Activated naive CD8-positive, alpha-beta T cell (primary cell): ENCODE results near the gene RBFOX2.

ENCODE experiments used
- H3K27ac Mint-ChIP-seq: one replicate; pipeline ENCODE4 v1.8.0; 2021; ENCODE audit warnings: mixed read lengths
- H3K27me3 Mint-ChIP-seq: one replicate; pipeline ENCODE4 v1.8.0; 2021; ENCODE audit warnings: mixed read lengths
- H3K36me3 Mint-ChIP-seq: one replicate; pipeline ENCODE4 v1.8.0; 2021; ENCODE audit warnings: mixed read lengths
- H3K4me1 Mint-ChIP-seq: one replicate; pipeline ENCODE4 v1.8.0; 2021; ENCODE audit warnings: low read depth, mixed read lengths
- H3K4me3 Mint-ChIP-seq: one replicate; pipeline ENCODE4 v1.8.0; 2021; ENCODE audit warnings: mild to moderate bottlenecking, mixed read lengths
- H3K9me3 Mint-ChIP-seq: one replicate; pipeline ENCODE4 v1.8.0; 2021; ENCODE audit warnings: low read depth, mixed read lengths

The RBFOX2 gene

GRCh38 chr22:35960854-35961253 is 67.8 kb downstream of the RBFOX2 start:
- H3K27me3 Mint-ChIP-seq, result peaks cover 2% of the 10 kb centered on the region
- no peaks in the 10 kb centered on the region for H3K4me1 Mint-ChIP-seq
- no peaks in the 10 kb centered on the region for H3K36me3 Mint-ChIP-seq
- no peak overlapping the region for H3K4me3 Mint-ChIP-seq
- H3K27ac Mint-ChIP-seq, result no peak overlapping the region
- H3K9me3 Mint-ChIP-seq, result no peaks in the 10 kb centered on the region

- Mint-ChIP-seq H3K4me3 (no peak overlapping the region), H3K36me3 (no peaks in the 10 kb centered on the region), H3K9me3 (no peaks in the 10 kb centered on the region), H3K4me1 (no peaks in the 10 kb centered on the region), H3K27me3 (peaks cover 2% of the 10 kb centered on the region), H3K27ac (no peak overlapping the region)
Observed at GRCh38 chr22:35959121-35959800, 69.4 kb downstream of the RBFOX2 start.

GRCh38 chr22:35958334-35958733 is 70.3 kb downstream of the RBFOX2 start:
- Mint-ChIP-seq H3K36me3 (no peaks in the 10 kb centered on the region), H3K27me3 (peaks cover 2% of the 10 kb centered on the region), H3K27ac (no peak overlapping the region), H3K4me1 (no peaks in the 10 kb centered on the region), H3K4me3 (no peak overlapping the region), H3K9me3 (no peaks in the 10 kb centered on the region)

GRCh38 chr22:35957589-35957988 is 71.0 kb downstream of the RBFOX2 start:
- Mint-ChIP-seq H3K27ac (no peak overlapping the region), H3K36me3 (no peaks in the 10 kb centered on the region), H3K4me1 (no peaks in the 10 kb centered on the region), H3K27me3 (peaks cover 2% of the 10 kb centered on the region), H3K4me3 (no peak overlapping the region), H3K9me3 (no peaks in the 10 kb centered on the region)

GRCh38 chr22:35956850-35957249 is 71.8 kb downstream of the RBFOX2 start:
- H3K9me3 Mint-ChIP-seq, result no peaks in the 10 kb centered on the region
- H3K36me3 Mint-ChIP-seq, result no peaks in the 10 kb centered on the region
- H3K27me3 Mint-ChIP-seq, result peaks cover 2% of the 10 kb centered on the region
- no peaks in the 10 kb centered on the region for H3K4me1 Mint-ChIP-seq
- H3K4me3 Mint-ChIP-seq, result no peak overlapping the region
- no peak overlapping the region for H3K27ac Mint-ChIP-seq

GRCh38 chr22:35955546-35955945 is 73.1 kb downstream of the RBFOX2 start:
- H3K9me3 Mint-ChIP-seq, result no peaks in the 10 kb centered on the region
- H3K4me3 Mint-ChIP-seq, result no peak overlapping the region
- no peak overlapping the region for H3K27ac Mint-ChIP-seq
- no peaks in the 10 kb centered on the region for H3K36me3 Mint-ChIP-seq
- H3K4me1 Mint-ChIP-seq, result no peaks in the 10 kb centered on the region
- H3K27me3 Mint-ChIP-seq, result peaks cover 2% of the 10 kb centered on the region

GRCh38 chr22:35952576-35952975 is 76.0 kb downstream of the RBFOX2 start:
- Mint-ChIP-seq H3K27me3 (no peaks in the 10 kb centered on the region), H3K9me3 (no peaks in the 10 kb centered on the region), H3K4me1 (no peaks in the 10 kb centered on the region), H3K27ac (no peak overlapping the region), H3K36me3 (no peaks in the 10 kb centered on the region), H3K4me3 (no peak overlapping the region)

GRCh38 chr22:35950262-35950661 is 78.4 kb downstream of the RBFOX2 start:
- no peak overlapping the region for H3K27ac Mint-ChIP-seq
- H3K4me3 Mint-ChIP-seq, result no peak overlapping the region
- H3K36me3 Mint-ChIP-seq, result no peaks in the 10 kb centered on the region
- no peaks in the 10 kb centered on the region for H3K9me3 Mint-ChIP-seq
- H3K27me3 Mint-ChIP-seq, result no peaks in the 10 kb centered on the region
- H3K4me1 Mint-ChIP-seq, result no peaks in the 10 kb centered on the region

- Mint-ChIP-seq H3K9me3 (no peaks in the 10 kb centered on the region), H3K27ac (no peak overlapping the region), H3K36me3 (no peaks in the 10 kb centered on the region), H3K27me3 (no peaks in the 10 kb centered on the region), H3K4me3 (no peak overlapping the region), H3K4me1 (no peaks in the 10 kb centered on the region)
Observed at GRCh38 chr22:35949243-35949642, 79.4 kb downstream of the RBFOX2 start.

- H3K9me3 Mint-ChIP-seq, result no peaks in the 10 kb centered on the region
- no peaks in the 10 kb centered on the region for H3K27me3 Mint-ChIP-seq
Observed at GRCh38 chr22:35947794-35948425, 80.7 kb downstream of the RBFOX2 start.

GRCh38 chr22:35944458-35944857 is 84.2 kb downstream of the RBFOX2 start:
- Mint-ChIP-seq H3K36me3 (no peaks in the 10 kb centered on the region), H3K27me3 (peaks cover 6% of the 10 kb centered on the region), H3K4me3 (no peak overlapping the region), H3K27ac (no peak overlapping the region), H3K9me3 (no peaks in the 10 kb centered on the region), H3K4me1 (no peaks in the 10 kb centered on the region)

More at GRCh38 chr22:35947794-35948425, 80.7 kb downstream of the RBFOX2 start:
- Mint-ChIP-seq H3K36me3 (no peaks in the 10 kb centered on the region), H3K4me3 (no peak overlapping the region), H3K27ac (no peak overlapping the region), H3K4me1 (no peaks in the 10 kb centered on the region)

- no peak overlapping the region for H3K4me3 Mint-ChIP-seq
- no peaks in the 10 kb centered on the region for H3K9me3 Mint-ChIP-seq
Observed at GRCh38 chr22:35940166-35940565, 88.5 kb downstream of the RBFOX2 start.

GRCh38 chr22:35938226-35938625 is 90.4 kb downstream of the RBFOX2 start:
- H3K27me3 Mint-ChIP-seq, result peaks cover 6% of the 10 kb centered on the region
- H3K36me3 Mint-ChIP-seq, result no peaks in the 10 kb centered on the region
- no peaks in the 10 kb centered on the region for H3K4me1 Mint-ChIP-seq
- H3K9me3 Mint-ChIP-seq, result no peaks in the 10 kb centered on the region
- H3K27ac Mint-ChIP-seq, result no peak overlapping the region
- no peak overlapping the region for H3K4me3 Mint-ChIP-seq

More at GRCh38 chr22:35940166-35940565, 88.5 kb downstream of the RBFOX2 start:
- Mint-ChIP-seq H3K27ac (no peak overlapping the region), H3K4me1 (no peaks in the 10 kb centered on the region), H3K36me3 (no peaks in the 10 kb centered on the region), H3K27me3 (peaks cover 6% of the 10 kb centered on the region)

- Mint-ChIP-seq H3K4me1 (no peaks in the 10 kb centered on the region), H3K9me3 (no peaks in the 10 kb centered on the region), H3K27me3 (no peaks in the 10 kb centered on the region), H3K36me3 (no peaks in the 10 kb centered on the region), H3K27ac (no peak overlapping the region), H3K4me3 (no peak overlapping the region)
Observed at GRCh38 chr22:35930933-35931332, 97.7 kb downstream of the RBFOX2 start.

GRCh38 chr22:35928285-35928798 is 100.3 kb downstream of the RBFOX2 start:
- Mint-ChIP-seq H3K27ac (no peak overlapping the region), H3K27me3 (no peaks in the 10 kb centered on the region), H3K4me3 (no peak overlapping the region), H3K9me3 (no peaks in the 10 kb centered on the region), H3K4me1 (no peaks in the 10 kb centered on the region), H3K36me3 (no peaks in the 10 kb centered on the region)

- Mint-ChIP-seq H3K27ac (no peak overlapping the region), H3K36me3 (no peaks in the 10 kb centered on the region), H3K27me3 (no peaks in the 10 kb centered on the region), H3K4me3 (no peak overlapping the region), H3K9me3 (no peaks in the 10 kb centered on the region), H3K4me1 (peaks cover 3% of the 10 kb centered on the region)
Observed at GRCh38 chr22:35923026-35923425, 105.6 kb downstream of the RBFOX2 start.
